H1 (cell line): ENCODE data around the gene LAPTM4A. TPM values are rescaled to one million over a fixed set of nuclear protein-coding genes. Genes with fewer than 3 reads are reported as not detected.

Experiments used
- CTCF ChIA-PET: fragments of 300-600 bp; sonication (Branson Sonifier 250); formaldehyde crosslinking; loops from one replicate; lab custom pipeline; 2021; ENCODE audit not compliant: partially characterized antibody; lab: Charles Lee
- POLR2A ChIA-PET: fragments of 300-600 bp; sonication (Branson Sonifier 250); formaldehyde crosslinking; loops from one replicate; lab custom pipeline; 2021; ENCODE audit warnings: inconsistent platforms; ENCODE audit not compliant: partially characterized antibody; lab: Charles Lee
- DNase-seq, 2 experiments: peaks; one replicate each; pipeline versions ENCODE4 v3.0.0 to v3.0.0-alpha.2; 2010 to 2022; ENCODE audit warnings: low spot score in 2 of 2, low read depth in 1 of 2, mixed read lengths in 1 of 2
- FAIRE-seq: peaks from 2 replicates; lab custom pipeline; 2011; peaks lifted over from hg19 to GRCh38; lab: Jason Lieb, UNC
- H2AFZ ChIP-seq: 2 replicates; pipeline ENCODE4 v1.8.1; 2012; ENCODE audit warnings: low read length, inconsistent platforms
- H2AK5ac ChIP-seq: 2 replicates; pipeline ENCODE4 v1.6.1; 2013; ENCODE audit warnings: low read depth, low read length
- H2BK120ac ChIP-seq: replicated peaks from 2 replicates; pipeline ENCODE3; 2013; ENCODE audit warnings: low read depth, low read length, inconsistent platforms
- H2BK12ac ChIP-seq: 2 replicates; pipeline ENCODE4 v1.6.1; 2013; ENCODE audit warnings: low read depth, low read length
- H2BK15ac ChIP-seq: 2 replicates; pipeline ENCODE4 v1.6.1; 2013; ENCODE audit warnings: low read length
- H2BK20ac ChIP-seq: 2 replicates; pipeline ENCODE4 v1.6.1; 2013; ENCODE audit warnings: low read length
- H2BK5ac ChIP-seq: 2 replicates; pipeline ENCODE4 v1.6.1; 2013; ENCODE audit warnings: low read depth, low read length
- H3K14ac ChIP-seq: 2 replicates; pipeline ENCODE4 v1.6.1; 2013; ENCODE audit warnings: inconsistent platforms; ENCODE audit not compliant: insufficient read length
- H3K18ac ChIP-seq: 2 replicates; pipeline ENCODE4 v1.6.1; 2013; ENCODE audit warnings: low read length; ENCODE audit errors: extremely low read depth
- H3K23ac ChIP-seq: 2 replicates; pipeline ENCODE4 v1.6.1; 2013; ENCODE audit warnings: inconsistent platforms; ENCODE audit not compliant: insufficient read length
- H3K23me2 ChIP-seq: 2 replicates; pipeline ENCODE4 v1.6.1; 2013; ENCODE audit warnings: low read depth, low read length
- H3K27ac ChIP-seq: 2 replicates; pipeline ENCODE4 v1.6.1; 2011; ENCODE audit warnings: low read depth, low read length, inconsistent platforms
- H3K27me3 ChIP-seq, 4 experiments: replicated peaks in 1 of 4; 1 replicate in 1 of 4; 2 replicates in 3 of 4; pipeline versions ENCODE4 v1.6.1 to v1.8.1; 2011 to 2013; ENCODE audit warnings: low read length in 3 of 4, mild to moderate bottlenecking in 3 of 4, inconsistent platforms in 2 of 4, mixed read lengths in 2 of 4, moderate library complexity in 1 of 4; ENCODE audit not compliant: control insufficient read depth in 3 of 4, insufficient read depth in 3 of 4; ENCODE audit errors: extremely low read depth in 1 of 4
- H3K36me3 ChIP-seq, 4 experiments: 2 replicates each; pipeline versions ENCODE4 v1.6.1 to v1.8.1; 2011 to 2013; ENCODE audit warnings: mild to moderate bottlenecking in 4 of 4, low read length in 3 of 4, moderate library complexity in 2 of 4, control low read depth in 1 of 4, inconsistent platforms in 1 of 4; ENCODE audit not compliant: insufficient read depth in 4 of 4, control insufficient read depth in 2 of 4
- H3K4ac ChIP-seq: replicated peaks from 2 replicates; pipeline ENCODE3; 2013; ENCODE audit warnings: low read length, low read depth, mixed read lengths, inconsistent platforms; ENCODE audit not compliant: insufficient read length
- H3K4me1 ChIP-seq, 4 experiments: replicated peaks in 1 of 4; 1 replicate in 1 of 4; 2 replicates in 3 of 4; pipeline versions ENCODE4 v1.6.1 to v1.8.1; 2011 to 2013; ENCODE audit warnings: low read length in 3 of 4, inconsistent platforms in 2 of 4, mixed read lengths in 1 of 4; ENCODE audit not compliant: insufficient read depth in 4 of 4, control insufficient read depth in 3 of 4
- H3K4me2 ChIP-seq, 2 experiments: 2 replicates each; pipeline versions ENCODE4 v1.6.1 to v1.8.1; 2011 to 2013; ENCODE audit warnings: low read depth in 2 of 2, low read length in 2 of 2, control low read depth in 1 of 2, inconsistent platforms in 1 of 2, mild to moderate bottlenecking in 1 of 2; ENCODE audit not compliant: insufficient read depth in 1 of 2
- H3K4me3 ChIP-seq, 4 experiments: fragments of 200-600, 300-600 bp in 1 of 4; sonication (generic), shearing (Covaris generic), sonication (Bioruptor Twin) in 1 of 4; 2 replicates each; pipeline versions ENCODE4 v1.5.1 to v1.8.1; 2011 to 2016; ENCODE audit warnings: low read length in 4 of 4, low read depth in 3 of 4, control low read depth in 2 of 4, inconsistent platforms in 2 of 4, mild to moderate bottlenecking in 2 of 4, mixed read lengths in 1 of 4, moderate library complexity in 1 of 4; ENCODE audit not compliant: insufficient read depth in 2 of 4; ENCODE audit errors: extremely low read depth in 1 of 4
- H3K56ac ChIP-seq: replicated peaks from 2 replicates; pipeline ENCODE3; 2013; ENCODE audit warnings: low read depth, mild to moderate bottlenecking, mixed read lengths, low read length, inconsistent platforms; ENCODE audit not compliant: insufficient read length
- H3K79me1 ChIP-seq: 2 replicates; pipeline ENCODE4 v1.6.1; 2013; ENCODE audit warnings: low read depth, low read length, control low read depth
- H3K79me2 ChIP-seq, 2 experiments: 2 replicates each; pipeline versions ENCODE4 v1.6.1 to v1.8.1; 2012 to 2013; ENCODE audit warnings: low read length in 2 of 2, mild to moderate bottlenecking in 2 of 2, inconsistent platforms in 1 of 2; ENCODE audit not compliant: insufficient read depth in 2 of 2, control insufficient read depth in 1 of 2
- H3K9ac ChIP-seq, 4 experiments: replicated peaks in 1 of 4; 1 replicate in 1 of 4; 2 replicates in 3 of 4; pipeline versions ENCODE4 v1.6.1 to v1.8.1; 2011 to 2013; ENCODE audit warnings: low read depth in 3 of 4, low read length in 3 of 4, control low read depth in 2 of 4, mild to moderate bottlenecking in 2 of 4, moderate library complexity in 2 of 4, inconsistent platforms in 1 of 4; ENCODE audit errors: extremely low read depth in 1 of 4
- H3K9me3 ChIP-seq, 2 experiments: 2 replicates each; pipeline versions ENCODE4 v1.6.1 to v1.8.1; 2012 to 2013; ENCODE audit warnings: mild to moderate bottlenecking in 2 of 2, moderate library complexity in 2 of 2, control low read depth in 1 of 2, inconsistent platforms in 1 of 2, low read depth in 1 of 2, low read length in 1 of 2, mixed read lengths in 1 of 2; ENCODE audit not compliant: insufficient read depth in 2 of 2
- H4K20me1 ChIP-seq, 2 experiments: replicated peaks in 1 of 2; 2 replicates each; pipeline versions ENCODE3 to v1.8.1; 2011 to 2013; ENCODE audit warnings: inconsistent platforms in 2 of 2, low read length in 2 of 2, mild to moderate bottlenecking in 1 of 2; ENCODE audit not compliant: insufficient read depth in 2 of 2, control insufficient read depth in 1 of 2
- H4K5ac ChIP-seq: 2 replicates; pipeline ENCODE4 v1.6.1; 2013; ENCODE audit warnings: low read length, low read depth, mixed read lengths, inconsistent platforms; ENCODE audit not compliant: insufficient read length
- H4K8ac ChIP-seq: 2 replicates; pipeline ENCODE4 v1.8.0; 2013; ENCODE audit warnings: mild to moderate bottlenecking, moderate library complexity, low read length, inconsistent platforms; ENCODE audit not compliant: insufficient read depth; ENCODE audit errors: extremely low read depth
- H4K91ac ChIP-seq: replicated peaks from 2 replicates; pipeline ENCODE3; 2013; ENCODE audit warnings: low read length, mixed read lengths, inconsistent platforms; ENCODE audit not compliant: insufficient read length
- ASH2L ChIP-seq: fragments of 200-600, 300-600 bp; sonication (generic); IDR thresholded peaks from one replicate; pipeline ENCODE4 v1.7.1; 2017; ENCODE audit warnings: low read length
- BACH1 ChIP-seq: IDR thresholded peaks from 2 replicates; pipeline ENCODE4 v1.6.1; 2012; ENCODE audit warnings: low read length, improper control_type of control experiment
- BRCA1 ChIP-seq: IDR thresholded peaks from 2 replicates; pipeline ENCODE4 v1.6.1; 2012; ENCODE audit warnings: low read depth, low read length, improper control_type of control experiment
- CBX5 ChIP-seq: fragments of 300-800, 300-1000 bp; sonication (generic); IDR thresholded peaks from 2 replicates; pipeline ENCODE4 v1.7.1; 2016; ENCODE audit warnings: antibody characterized with exemption, low read length, low read depth
- CEBPB ChIP-seq: IDR thresholded peaks from 2 replicates; pipeline ENCODE4 v1.6.1; 2012; ENCODE audit warnings: low read depth, low read length
- CHD2 ChIP-seq: IDR thresholded peaks from 2 replicates; pipeline ENCODE4 v1.6.1; 2012; ENCODE audit warnings: low read length, improper control_type of control experiment
- EP300 ChIP-seq, 2 experiments: IDR thresholded peaks; 1 replicate in 1 of 2; 2 replicates in 1 of 2; pipeline ENCODE4 v1.6.1; 2011 to 2012; ENCODE audit warnings: low read depth in 2 of 2, low read length in 2 of 2, mild to moderate bottlenecking in 2 of 2, borderline replicate concordance in 1 of 2, inconsistent platforms in 1 of 2, moderate library complexity in 1 of 2
- GTF2F1 ChIP-seq: IDR thresholded peaks from 2 replicates; pipeline ENCODE4 v1.6.1; 2012; ENCODE audit warnings: low read depth, low read length, improper control_type of control experiment, borderline replicate concordance
- JUND ChIP-seq: IDR thresholded peaks from 2 replicates; pipeline ENCODE4 v1.6.1; 2011; ENCODE audit warnings: mild to moderate bottlenecking, improper control_type of control experiment, low read length
- POLR2A ChIP-seq, 2 experiments: IDR thresholded peaks; 1 replicate in 1 of 2; 2 replicates in 1 of 2; pipeline ENCODE4 v1.6.1; 2011; ENCODE audit warnings: low read depth in 2 of 2, low read length in 2 of 2, mild to moderate bottlenecking in 2 of 2; ENCODE audit errors: control extremely low read depth in 1 of 2
- RBBP5 ChIP-seq: IDR thresholded peaks from 2 replicates; pipeline ENCODE4 v1.7.1; 2012; ENCODE audit warnings: low read depth, mild to moderate bottlenecking, inconsistent platforms, low read length, moderate library complexity, borderline replicate concordance
- SIX5 ChIP-seq: IDR thresholded peaks from 2 replicates; pipeline ENCODE4 v1.6.1; 2011; ENCODE audit warnings: mild to moderate bottlenecking, low read depth, low read length
- SRF ChIP-seq: IDR thresholded peaks from 2 replicates; pipeline ENCODE4 v1.6.1; 2011; ENCODE audit warnings: mild to moderate bottlenecking, low read depth, low read length, moderate library complexity
- WGBS, 2 experiments: shearing (Covaris generic) in 1 of 2; methylation state at CpG; one replicate each; pipeline versions ENCODE4 v1.1.6 to v1.1.7; 2013 to 2015; ENCODE audit warnings: low lambda C conversion rate in 2 of 2, mixed read lengths in 2 of 2, inconsistent platforms in 1 of 2, low coverage in 1 of 2, missing lambda C conversion rate in 1 of 2; ENCODE audit not compliant: insufficient replicate concordance in 2 of 2, insufficient coverage in 1 of 2, insufficient read length in 1 of 2; ENCODE audit errors: extremely low coverage in 1 of 2, missing lambda C conversion rate in 1 of 2; 5-methylcytosine and 5-hydroxymethylcytosine counted together
- polyA plus RNA-seq, 7 experiments: library from polyadenylated mRNA; depleted of rRNA in 3 of 7; stranded (reverse) in 5 of 7; unstranded in 2 of 7; fragments of >200 nt in 5 of 7; fragments of 200-250 nt in 2 of 7; gene quantifications; 1 replicate in 5 of 7; 2 replicates in 1 of 7; 4 replicates in 1 of 7; pipeline versions ENCODE4 v1.2.1 to v1.2.3, GENCODE V29; 2011 to 2013; ENCODE audit warnings: missing spikeins in 2 of 7, mixed read lengths in 2 of 7
- total RNA-seq: library from RNA; stranded (reverse); fragmentation: NEBNext Ultra II Directional; extraction: Animal tissue kit (Norgen Biotek cat#: 25700); gene quantifications from 2 replicates; pipeline ENCODE4 v1.2.1, GENCODE V29; 2021

LAPTM4A gene
- total and polyA plus RNA-seq, 2 of the 8 experiments (the other 6 are each of a cell fraction or from before 2014, with no cell fraction given), result 193 to 419 TPM

DNA sequence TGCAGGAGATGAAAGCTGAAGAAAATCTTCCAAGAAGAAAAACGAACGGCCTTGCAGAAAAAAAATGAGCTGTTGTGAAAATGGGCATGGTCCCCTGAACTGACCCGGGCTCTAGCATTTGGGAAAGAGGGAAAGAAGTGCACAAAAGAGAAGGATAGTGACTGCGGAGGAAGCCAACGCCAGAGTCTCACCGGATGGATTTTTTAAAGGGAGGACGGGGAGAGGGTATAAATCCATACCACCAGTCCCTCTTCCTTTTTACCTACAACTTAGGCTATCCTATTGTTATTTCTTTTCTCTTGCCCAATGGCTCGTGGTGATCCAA, 62.1 kb downstream of the LAPTM4A start:
- H4K5ac ChIP-seq, result no peak overlapping the region
- H3K27ac ChIP-seq, result peak overlapping the region; percentile 56; the same call in 1 of the 2 replicates
- H2AK5ac ChIP-seq, result no peak overlapping the region
- peaks cover 0 to 17% (median 5%) of the 10 kb centered on the region in 4 experiments; a peak in 3 of 8 replicates for H3K36me3 ChIP-seq
- CTCF ChIA-PET, result interaction anchor here (0.6 to 2.7 kb wide), 7 partner anchors 9 to 362 kb away, joined by 3 to 19 read pairs (median 5); no protein-coding TSS in a partner anchor
- H3K79me2 ChIP-seq, result peaks cover 3 to 38% of the 10 kb centered on the region in 2 experiments; a peak in 3 of 4 replicates
- no peak overlapping the region for H2BK12ac ChIP-seq
- peaks cover 9% of the 10 kb centered on the region for H3K23me2 ChIP-seq
- H4K8ac ChIP-seq, result no peak overlapping the region
- H3K56ac ChIP-seq, result no peak overlapping the region
- no peak overlapping the region for H3K14ac ChIP-seq
- H4K91ac ChIP-seq, result no peak overlapping the region
- H3K9me3 ChIP-seq, result no peaks in the 10 kb centered on the region
- no peaks in the 10 kb centered on the region for H3K27me3 ChIP-seq
- 0 out of 2 replicates have a peak overlapping the region, but pooled peaks have one; percentile 20 for H2BK5ac ChIP-seq
- peak overlapping the region; percentile 83 for H2AFZ ChIP-seq
- TF ChIP-seq SIX5, result no peak
- no peak for TF ChIP-seq EP300 (IDR thresholded peaks at IDR 0.05; ENCODE audit: borderline replicate concordance in 1 of 2, low read depth in 2 of 2, low read length in 2 of 2)
- no peak for TF ChIP-seq BRCA1
- TF ChIP-seq RBBP5, result no peak
- TF ChIP-seq BACH1, result no peak
- no peak for TF ChIP-seq ASH2L
- no peak for TF ChIP-seq CEBPB
- no peak for TF ChIP-seq CBX5
- no peak for TF ChIP-seq SRF
- TF ChIP-seq JUND, result no peak
- no peak for TF ChIP-seq CHD2
- TF ChIP-seq POLR2A (IDR thresholded peaks at IDR 0.05; ENCODE audit: control extremely low read depth in 1 of 2, low read depth in 2 of 2, low read length in 2 of 2), result no peak
- no peak for TF ChIP-seq GTF2F1
- H2BK120ac ChIP-seq, result no peak overlapping the region
- DNase-seq (no peak), FAIRE-seq (no peak)
- H2BK20ac ChIP-seq, result no peak overlapping the region
- no peak overlapping the region for H2BK15ac ChIP-seq
- WGBS, 2 experiments, result 1% methylated on average over 7 of the region's 8 CpGs; no CpG with 5 or more reads in 1 of the 2 experiments
- H3K4me1 ChIP-seq, result peaks cover 0 to 2% (median under 1%) of the 10 kb centered on the region in 4 experiments; a peak in 3 of 7 replicates
- H3K4ac ChIP-seq, result no peak overlapping the region
- no peak overlapping the region; the same call in 1 of the 2 replicates for H3K18ac ChIP-seq
- H3K23ac ChIP-seq, result no peak overlapping the region
- H4K20me1 ChIP-seq, result peaks cover 0 to 2% of the 10 kb centered on the region in 2 experiments
- H3K9ac ChIP-seq, result peak overlapping the region; percentile 69 to 73 (median 72)
- H3K4me3 ChIP-seq, result peak overlapping the region; percentile 79 to 94 (median 85)
- peak overlapping the region; percentile 91 to 92 for H3K4me2 ChIP-seq
- POLR2A ChIA-PET, result interaction anchor here (1.2 to 2.2 kb wide), 4 partner anchors 10 to 24 kb away, joined by 3 to 7 read pairs (median 6); partner anchors contain the start of gene MATN3
- H3K79me1 ChIP-seq, result peaks cover 5% of the 10 kb centered on the region
